Measurements from ENCODE around the gene FAM193B. TPM values are rescaled to one million over a fixed set of nuclear protein-coding genes. Genes with fewer than 3 reads are reported as not detected.

FAM193B gene
- total RNA-seq, 1 experiment from 2014 or later: 41.1 TPM

DNA sequence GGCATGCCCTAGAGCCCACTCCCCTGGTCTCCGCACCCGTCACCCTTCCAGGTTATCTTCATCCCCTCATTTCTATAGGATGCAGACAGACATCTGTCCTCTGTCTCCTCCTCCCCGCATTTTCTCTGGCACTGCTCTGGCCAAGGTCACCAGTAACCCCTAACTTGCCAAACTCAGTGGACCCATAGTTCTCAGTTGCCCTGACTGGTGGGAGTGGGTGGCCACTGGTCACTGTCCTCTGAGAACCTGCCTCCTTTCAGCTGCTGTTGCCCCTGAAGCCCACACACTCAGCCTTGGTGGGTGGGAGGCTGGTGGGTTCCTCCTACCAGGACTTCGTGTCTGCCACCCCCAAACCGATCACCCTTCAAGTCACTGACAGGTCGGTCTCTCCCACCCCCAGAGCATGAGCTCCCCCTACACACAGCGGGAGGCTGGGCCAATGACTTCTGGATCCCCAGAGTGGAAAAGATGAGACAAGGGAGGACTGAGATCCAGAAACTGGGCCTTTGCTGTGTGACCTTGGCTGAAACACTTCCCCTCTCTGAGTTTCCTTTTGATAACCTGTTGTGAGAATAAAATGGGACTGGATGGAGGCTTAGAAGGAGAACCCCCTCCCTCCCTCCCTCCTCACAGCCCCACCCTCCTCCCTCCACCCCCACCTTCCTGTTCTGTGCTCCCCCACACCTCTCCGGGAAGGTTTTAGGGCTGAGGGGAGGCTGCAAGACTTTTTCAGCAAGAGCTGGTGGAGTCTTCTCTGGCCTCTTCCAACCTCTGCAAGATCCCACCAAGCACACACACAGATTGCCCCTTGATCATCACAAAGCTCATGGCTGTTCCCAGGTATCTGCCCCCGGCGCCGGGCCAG, 78.6 kb downstream of the FAM193B start:
- DNase-seq (no peak), ATAC-seq (no peak)
- Histone ChIP-seq H3K27me3 (ENCODE audit: low read length) (no peaks in the 10 kb centered on the region), H3K27ac (ENCODE audit: low read length) (no peak overlapping the region), H2AFZ (ENCODE audit: low read length) (no peak overlapping the region), H4K20me1 (ENCODE audit: low read length) (peaks cover 13% of the 10 kb centered on the region; the same call in 1 of the 2 replicates), H3K4me2 (ENCODE audit: low read length) (no peak overlapping the region), H3K79me2 (ENCODE audit: low read length) (peaks cover 20% of the 10 kb centered on the region), H3K4me3 (ENCODE audit: low read length) (no peak overlapping the region), H3K36me3 (ENCODE audit: low read depth, low read length) (no peaks in the 10 kb centered on the region), H3K9ac (ENCODE audit: low read length) (no peak overlapping the region), H3K9me2 (replicated peaks; ENCODE audit: low read length) (no peaks in the 10 kb centered on the region), H3K4me1 (ENCODE audit: insufficient read depth, low read length) (peaks cover 18% of the 10 kb centered on the region), H3K9me3 (ENCODE audit: low read length) (no peaks in the 10 kb centered on the region), H3F3A (ENCODE audit: low read length, unreplicated experiment) (no peaks in the 10 kb centered on the region)
- ChIA-PET CTCF (no interaction called here), POLR2A (ENCODE audit: unreplicated experiment) (no interaction called here)
- intact Hi-C loops (cut with micrococcal nuclease): no loop called here
- no TSS peak for BruUV-seq (replicated peaks)
- TF ChIP-seq, protein P1, sequence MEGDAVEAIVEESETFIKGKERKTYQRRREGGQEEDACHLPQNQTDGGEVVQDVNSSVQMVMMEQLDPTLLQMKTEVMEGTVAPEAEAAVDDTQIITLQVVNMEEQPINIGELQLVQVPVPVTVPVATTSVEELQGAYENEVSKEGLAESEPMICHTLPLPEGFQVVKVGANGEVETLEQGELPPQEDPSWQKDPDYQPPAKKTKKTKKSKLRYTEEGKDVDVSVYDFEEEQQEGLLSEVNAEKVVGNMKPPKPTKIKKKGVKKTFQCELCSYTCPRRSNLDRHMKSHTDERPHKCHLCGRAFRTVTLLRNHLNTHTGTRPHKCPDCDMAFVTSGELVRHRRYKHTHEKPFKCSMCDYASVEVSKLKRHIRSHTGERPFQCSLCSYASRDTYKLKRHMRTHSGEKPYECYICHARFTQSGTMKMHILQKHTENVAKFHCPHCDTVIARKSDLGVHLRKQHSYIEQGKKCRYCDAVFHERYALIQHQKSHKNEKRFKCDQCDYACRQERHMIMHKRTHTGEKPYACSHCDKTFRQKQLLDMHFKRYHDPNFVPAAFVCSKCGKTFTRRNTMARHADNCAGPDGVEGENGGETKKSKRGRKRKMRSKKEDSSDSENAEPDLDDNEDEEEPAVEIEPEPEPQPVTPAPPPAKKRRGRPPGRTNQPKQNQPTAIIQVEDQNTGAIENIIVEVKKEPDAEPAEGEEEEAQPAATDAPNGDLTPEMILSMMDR (conservative IDR thresholded peaks at IDR 0.05; ENCODE audit: low read depth, low read length): no peak
- no peak for TF ChIP-seq EZH2 (IDR thresholded peaks at IDR 0.05; ENCODE audit: low read length, unreplicated experiment)

DNA sequence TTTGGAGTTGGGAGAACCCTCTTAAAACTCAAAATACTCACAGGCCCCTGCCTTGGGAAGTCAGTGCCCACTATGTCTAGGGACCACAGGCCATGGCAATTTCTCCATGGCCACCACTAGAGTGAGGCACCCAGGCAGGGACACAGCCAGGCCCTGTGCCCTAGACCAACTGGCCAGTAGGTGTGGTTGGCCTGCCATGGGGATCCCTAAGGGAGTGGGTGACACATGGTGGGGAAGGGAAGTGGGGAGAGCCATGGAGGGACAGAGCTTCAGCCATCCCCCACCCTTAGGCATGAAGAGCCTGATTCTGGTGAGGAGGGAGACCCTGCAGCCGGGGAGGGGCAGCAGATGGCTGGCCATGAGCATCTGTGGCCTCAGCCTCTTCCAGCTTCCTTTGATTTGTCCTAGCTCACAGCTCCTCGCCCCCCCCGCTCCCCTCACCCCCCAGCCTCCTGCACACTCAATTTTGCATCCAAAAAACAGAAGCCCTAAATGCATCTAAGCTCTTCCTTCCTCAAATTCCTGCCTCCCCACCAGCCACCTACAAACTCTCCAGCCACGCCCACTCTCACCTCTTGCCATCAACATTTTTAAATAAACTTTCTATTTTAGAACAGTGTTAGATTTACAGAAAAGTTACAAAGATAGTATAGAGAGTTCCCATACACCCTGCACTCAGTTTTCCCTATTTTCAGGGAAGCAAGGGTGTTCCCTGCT, 79.4 kb downstream of the FAM193B start:
- Histone ChIP-seq H3K36me3 (ENCODE audit: low read depth, low read length) (no peaks in the 10 kb centered on the region), H3K9ac (ENCODE audit: low read length) (no peak overlapping the region), H3F3A (ENCODE audit: low read length, unreplicated experiment) (no peaks in the 10 kb centered on the region), H3K79me2 (ENCODE audit: low read length) (peaks cover 27% of the 10 kb centered on the region), H3K4me2 (ENCODE audit: low read length) (no peak overlapping the region), H3K9me3 (ENCODE audit: low read length) (no peaks in the 10 kb centered on the region), H3K27me3 (ENCODE audit: low read length) (no peaks in the 10 kb centered on the region), H2AFZ (ENCODE audit: low read length) (no peak overlapping the region), H3K4me1 (ENCODE audit: insufficient read depth, low read length) (peaks cover 21% of the 10 kb centered on the region), H3K9me2 (replicated peaks; ENCODE audit: low read length) (no peaks in the 10 kb centered on the region), H3K4me3 (ENCODE audit: low read length) (no peak overlapping the region), H3K27ac (ENCODE audit: low read length) (no peak overlapping the region), H4K20me1 (ENCODE audit: low read length) (peaks cover 21% of the 10 kb centered on the region; the same call in 1 of the 2 replicates)
- TF ChIP-seq EZH2 (IDR thresholded peaks at IDR 0.05; ENCODE audit: low read length, unreplicated experiment): no peak
- no peak for TF ChIP-seq EZH2phosphoT487 (IDR thresholded peaks at IDR 0.05; ENCODE audit: borderline replicate concordance, low read length)
- TF ChIP-seq, protein P1 (conservative IDR thresholded peaks at IDR 0.05; ENCODE audit: low read depth, low read length): no peak
- DNase-seq: no peak
- no TSS peak for BruUV-seq (replicated peaks)
- ChIA-PET CTCF (no interaction called here), POLR2A (ENCODE audit: unreplicated experiment) (no interaction called here)
- intact Hi-C loops (cut with micrococcal nuclease): no loop called here
- no peak for ATAC-seq

All from PC-3 (cell line).